ENCODE results near the gene FAM47E.

GRCh38 chr4:76316131-76316530, 64.6 kb downstream of the FAM47E start:
- TF ChIP-seq CTCF (IDR thresholded peaks at IDR 0.05) = no peak
- TF ChIP-seq POLR2A (IDR thresholded peaks at IDR 0.05) = no peak

Measured in adrenal gland (tissue), 5 donors.